GM23338 (cell line): ENCODE data around the gene SMIM15. TPM values are rescaled to one million over a fixed set of nuclear protein-coding genes. Genes with fewer than 3 reads are reported as not detected.

Experiments used
- ATAC-seq: fragments of 200-7000 bp; cut with Tn5 transposase; 3 replicates; pipeline ENCODE4 v1.9.1; 2020
- DNase-seq: peaks from one replicate; pipeline ENCODE4 v3.0.0-alpha.2; 2015; ENCODE audit warnings: low spot score
- H2AFZ ChIP-seq: fragments of 200-600 bp; sonication (generic); 2 replicates; pipeline ENCODE4 v1.8.0; 2016; ENCODE audit warnings: antibody characterized with exemption, mild to moderate bottlenecking, moderate library complexity
- H3F3A ChIP-seq: fragments of 200-600 bp; sonication (generic); replicated peaks from 2 replicates; pipeline ENCODE4 v1.8.0; 2017; ENCODE audit warnings: antibody characterized with exemption, mixed run types, low read depth
- H3K27ac ChIP-seq: fragments of 200-600 bp; sonication (generic); 2 replicates; pipeline ENCODE4 v1.6.1; 2016; ENCODE audit warnings: low read depth
- H3K27me3 ChIP-seq: fragments of 200-600 bp; sonication (generic); 2 replicates; pipeline ENCODE4 v1.8.0; 2016; ENCODE audit warnings: mild to moderate bottlenecking, mixed run types, moderate library complexity; ENCODE audit not compliant: insufficient read depth
- H3K36me3 ChIP-seq: fragments of 200-600 bp; sonication (generic); 2 replicates; pipeline ENCODE4 v1.8.0; 2016; ENCODE audit warnings: mild to moderate bottlenecking; ENCODE audit not compliant: insufficient read depth
- H3K4me1 ChIP-seq: fragments of 200-600 bp; sonication (generic); 2 replicates; pipeline ENCODE4 v1.8.0; 2016; ENCODE audit warnings: mild to moderate bottlenecking, moderate library complexity; ENCODE audit not compliant: insufficient read depth
- H3K4me2 ChIP-seq: fragments of 200-600 bp; sonication (generic); 2 replicates; pipeline ENCODE4 v1.7.1; 2017; ENCODE audit warnings: mixed run types
- H3K4me3 ChIP-seq: fragments of 200-600 bp; sonication (generic); 2 replicates; pipeline ENCODE4 v1.6.1; 2016; ENCODE audit warnings: mixed run types
- H3K79me2 ChIP-seq: fragments of 200-600 bp; sonication (generic); replicated peaks from 2 replicates; pipeline ENCODE4 v1.8.0; 2017; ENCODE audit warnings: mild to moderate bottlenecking; ENCODE audit not compliant: insufficient read depth
- H3K9me2 ChIP-seq: fragments of 200-600 bp; sonication (generic); 2 replicates; pipeline ENCODE4 v1.8.0; 2017; ENCODE audit not compliant: insufficient read depth
- H4K20me1 ChIP-seq: fragments of 200-600 bp; sonication (generic); replicated peaks from 2 replicates; pipeline ENCODE4 v1.8.0; 2017; ENCODE audit warnings: mild to moderate bottlenecking; ENCODE audit not compliant: insufficient read depth
- H3K27ac Mint-ChIP-seq: 2 replicates; pipeline ENCODE4 v1.8.0; 2020; ENCODE audit warnings: inconsistent platforms, mild to moderate bottlenecking, moderate library complexity, mixed read lengths
- H3K27me3 Mint-ChIP-seq: 3 replicates; pipeline ENCODE4 v1.8.0; 2022; ENCODE audit warnings: low read depth, mild to moderate bottlenecking, moderate library complexity, mixed read lengths, inconsistent platforms; ENCODE audit not compliant: insufficient read depth, poor library complexity
- H3K36me3 Mint-ChIP-seq: 3 replicates; pipeline ENCODE4 v1.8.0; 2021; ENCODE audit warnings: low read depth, mild to moderate bottlenecking, inconsistent platforms, moderate library complexity, mixed read lengths
- H3K4me1 Mint-ChIP-seq: 3 replicates; pipeline ENCODE4 v1.8.0; 2020; ENCODE audit warnings: mild to moderate bottlenecking, inconsistent platforms, mixed read lengths
- H3K4me3 Mint-ChIP-seq: 3 replicates; pipeline ENCODE4 v1.8.0; 2021; ENCODE audit warnings: moderate library complexity, mild to moderate bottlenecking, inconsistent platforms, mixed read lengths
- H3K9me3 Mint-ChIP-seq: 3 replicates; pipeline ENCODE4 v1.8.0; 2020; ENCODE audit warnings: moderate library complexity, mild to moderate bottlenecking, inconsistent platforms, mixed read lengths
- CREB1 ChIP-seq: fragments of 250-450 bp; sonication (Bioruptor Pico); IDR thresholded peaks from 2 replicates; pipeline ENCODE4 v1.5.0; 2020; ENCODE audit warnings: low read depth, mild to moderate bottlenecking, moderate library complexity
- EZH2phosphoT487 ChIP-seq: fragments of 200-600 bp; sonication (generic); IDR thresholded peaks from one replicate; pipeline ENCODE4 v1.8.1; 2018; ENCODE audit warnings: antibody characterized with exemption; ENCODE audit not compliant: unreplicated experiment
- JUNB ChIP-seq: IDR thresholded peaks from one replicate; pipeline ENCODE4 v1.6.1; 2016; ENCODE audit warnings: antibody characterized with exemption; ENCODE audit not compliant: unreplicated experiment
- STAT1 ChIP-seq: IDR thresholded peaks from one replicate; pipeline ENCODE4 v1.6.1; 2016; ENCODE audit warnings: antibody characterized with exemption; ENCODE audit not compliant: unreplicated experiment
- ZNF114 ChIP-seq: fragments of 250-450 bp; sonication (Bioruptor Pico); IDR thresholded peaks from 2 replicates; pipeline ENCODE4 v1.5.0; 2020; ENCODE audit warnings: mild to moderate bottlenecking, moderate library complexity
- ZNF331 ChIP-seq: fragments of 250-450 bp; sonication (Bioruptor Pico); IDR thresholded peaks from 2 replicates; pipeline ENCODE4 v1.5.0; 2020; ENCODE audit warnings: low read depth, mild to moderate bottlenecking, moderate library complexity
- polyA plus RNA-seq: library from polyadenylated mRNA; unstranded; fragments of >200 nt; fragmentation: Nextera tagmentation; extraction: Ambion mirVana; gene quantifications from 2 replicates; pipeline ENCODE4 v1.2.1, GENCODE V29; 2016
- total RNA-seq: library from RNA; depleted of rRNA; stranded (reverse); fragments of >200 nt; shearing (Covaris generic); gene quantifications from 2 replicates; pipeline ENCODE4 v1.2.3, GENCODE V29; 2014
- TF ChIP-seq, protein P1 (sequence below): fragments of 250-450 bp; sonication (Bioruptor Pico); IDR thresholded peaks from 2 replicates; pipeline ENCODE4 v1.5.0; 2020; ENCODE audit warnings: mild to moderate bottlenecking, moderate library complexity

Gene SMIM15
- total and polyA plus RNA-seq, 2 experiments from 2014 or later: 33.4 to 53.9 TPM

DNA sequence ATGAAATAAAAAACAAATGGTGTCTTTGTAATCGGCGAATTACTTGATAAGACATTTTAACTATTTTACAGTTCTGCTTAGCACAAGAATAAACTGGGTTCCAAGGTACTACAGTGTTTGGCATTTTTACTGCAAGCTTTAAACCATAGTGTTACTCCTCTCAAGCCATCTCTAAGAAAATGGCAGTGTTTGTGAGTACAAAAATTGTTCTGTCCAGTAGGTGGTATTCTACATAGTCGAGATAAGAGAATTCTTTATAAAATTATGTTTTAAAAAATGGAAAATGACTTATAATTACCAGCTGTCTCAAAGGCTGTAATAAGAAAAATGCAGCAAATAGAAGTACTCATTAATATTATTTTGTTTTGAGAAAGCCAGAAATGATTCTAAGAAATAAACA is 3.2 kb downstream of the SMIM15 start:
- TF ChIP-seq, protein P1, sequence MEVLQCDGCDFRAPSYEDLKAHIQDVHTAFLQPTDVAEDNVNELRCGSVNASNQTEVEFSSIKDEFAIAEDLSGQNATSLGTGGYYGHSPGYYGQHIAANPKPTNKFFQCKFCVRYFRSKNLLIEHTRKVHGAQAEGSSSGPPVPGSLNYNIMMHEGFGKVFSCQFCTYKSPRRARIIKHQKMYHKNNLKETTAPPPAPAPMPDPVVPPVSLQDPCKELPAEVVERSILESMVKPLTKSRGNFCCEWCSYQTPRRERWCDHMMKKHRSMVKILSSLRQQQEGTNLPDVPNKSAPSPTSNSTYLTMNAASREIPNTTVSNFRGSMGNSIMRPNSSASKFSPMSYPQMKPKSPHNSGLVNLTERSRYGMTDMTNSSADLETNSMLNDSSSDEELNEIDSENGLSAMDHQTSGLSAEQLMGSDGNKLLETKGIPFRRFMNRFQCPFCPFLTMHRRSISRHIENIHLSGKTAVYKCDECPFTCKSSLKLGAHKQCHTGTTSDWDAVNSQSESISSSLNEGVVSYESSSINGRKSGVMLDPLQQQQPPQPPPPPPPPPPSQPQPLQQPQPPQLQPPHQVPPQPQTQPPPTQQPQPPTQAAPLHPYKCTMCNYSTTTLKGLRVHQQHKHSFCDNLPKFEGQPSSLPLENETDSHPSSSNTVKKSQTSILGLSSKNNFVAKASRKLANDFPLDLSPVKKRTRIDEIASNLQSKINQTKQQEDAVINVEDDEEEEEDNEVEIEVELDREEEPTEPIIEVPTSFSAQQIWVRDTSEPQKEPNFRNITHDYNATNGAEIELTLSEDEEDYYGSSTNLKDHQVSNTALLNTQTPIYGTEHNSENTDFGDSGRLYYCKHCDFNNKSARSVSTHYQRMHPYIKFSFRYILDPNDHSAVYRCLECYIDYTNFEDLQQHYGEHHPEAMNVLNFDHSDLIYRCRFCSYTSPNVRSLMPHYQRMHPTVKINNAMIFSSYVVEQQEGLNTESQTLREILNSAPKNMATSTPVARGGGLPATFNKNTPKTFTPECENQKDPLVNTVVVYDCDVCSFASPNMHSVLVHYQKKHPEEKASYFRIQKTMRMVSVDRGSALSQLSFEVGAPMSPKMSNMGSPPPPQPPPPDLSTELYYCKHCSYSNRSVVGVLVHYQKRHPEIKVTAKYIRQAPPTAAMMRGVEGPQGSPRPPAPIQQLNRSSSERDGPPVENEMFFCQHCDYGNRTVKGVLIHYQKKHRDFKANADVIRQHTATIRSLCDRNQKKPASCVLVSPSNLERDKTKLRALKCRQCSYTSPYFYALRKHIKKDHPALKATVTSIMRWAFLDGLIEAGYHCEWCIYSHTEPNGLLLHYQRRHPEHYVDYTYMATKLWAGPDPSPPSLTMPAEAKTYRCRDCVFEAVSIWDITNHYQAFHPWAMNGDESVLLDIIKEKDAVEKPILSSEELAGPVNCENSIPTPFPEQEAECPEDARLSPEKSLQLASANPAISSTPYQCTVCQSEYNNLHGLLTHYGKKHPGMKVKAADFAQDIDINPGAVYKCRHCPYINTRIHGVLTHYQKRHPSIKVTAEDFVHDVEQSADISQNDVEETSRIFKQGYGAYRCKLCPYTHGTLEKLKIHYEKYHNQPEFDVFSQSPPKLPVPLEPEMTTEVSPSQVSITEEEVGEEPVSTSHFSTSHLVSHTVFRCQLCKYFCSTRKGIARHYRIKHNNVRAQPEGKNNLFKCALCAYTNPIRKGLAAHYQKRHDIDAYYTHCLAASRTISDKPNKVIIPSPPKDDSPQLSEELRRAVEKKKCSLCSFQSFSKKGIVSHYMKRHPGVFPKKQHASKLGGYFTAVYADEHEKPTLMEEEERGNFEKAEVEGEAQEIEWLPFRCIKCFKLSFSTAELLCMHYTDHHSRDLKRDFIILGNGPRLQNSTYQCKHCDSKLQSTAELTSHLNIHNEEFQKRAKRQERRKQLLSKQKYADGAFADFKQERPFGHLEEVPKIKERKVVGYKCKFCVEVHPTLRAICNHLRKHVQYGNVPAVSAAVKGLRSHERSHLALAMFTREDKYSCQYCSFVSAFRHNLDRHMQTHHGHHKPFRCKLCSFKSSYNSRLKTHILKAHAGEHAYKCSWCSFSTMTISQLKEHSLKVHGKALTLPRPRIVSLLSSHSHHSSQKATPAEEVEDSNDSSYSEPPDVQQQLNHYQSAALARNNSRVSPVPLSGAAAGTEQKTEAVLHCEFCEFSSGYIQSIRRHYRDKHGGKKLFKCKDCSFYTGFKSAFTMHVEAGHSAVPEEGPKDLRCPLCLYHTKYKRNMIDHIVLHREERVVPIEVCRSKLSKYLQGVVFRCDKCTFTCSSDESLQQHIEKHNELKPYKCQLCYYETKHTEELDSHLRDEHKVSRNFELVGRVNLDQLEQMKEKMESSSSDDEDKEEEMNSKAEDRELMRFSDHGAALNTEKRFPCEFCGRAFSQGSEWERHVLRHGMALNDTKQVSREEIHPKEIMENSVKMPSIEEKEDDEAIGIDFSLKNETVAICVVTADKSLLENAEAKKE (CRISPR knock-in tag): no peak
- TF ChIP-seq STAT1: no peak
- TF ChIP-seq ZNF114 (CRISPR knock-in tag): no peak
- TF ChIP-seq ZNF331: no peak
- no peak for TF ChIP-seq JUNB
- Histone ChIP-seq H3F3A (no peaks in the 10 kb centered on the region), H3K4me3 (no peak overlapping the region)

DNA sequence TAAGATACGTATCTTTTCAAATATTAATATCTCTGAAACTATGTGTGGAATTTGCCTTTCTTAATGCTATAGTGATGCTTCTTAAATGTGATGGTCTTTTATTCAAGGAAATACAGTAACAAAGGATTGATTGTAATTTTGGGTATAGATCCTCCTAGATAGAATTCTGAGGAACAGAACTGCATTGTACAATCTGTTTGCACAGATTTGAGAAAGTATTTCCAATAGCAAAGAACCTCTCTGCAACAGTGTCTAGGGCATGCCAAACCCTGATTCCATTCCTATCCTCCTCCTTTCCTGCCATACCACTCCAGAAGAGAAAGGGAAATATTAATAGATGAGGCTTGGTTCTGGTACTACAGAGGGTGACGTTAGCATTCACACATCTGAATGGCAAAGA is 10.4 kb downstream of the SMIM15 start:
- H3K9me3 Mint-ChIP-seq: no peaks in the 10 kb centered on the region
- Histone ChIP-seq H3K27me3 (no peaks in the 10 kb centered on the region), H3K36me3 (no peaks in the 10 kb centered on the region), H3K4me2 (no peak overlapping the region), H4K20me1 (no peaks in the 10 kb centered on the region), H2AFZ (no peak overlapping the region), H3K79me2 (no peaks in the 10 kb centered on the region; the same call in 1 of the 2 replicates), H3F3A (no peaks in the 10 kb centered on the region), H3K4me3 (no peak overlapping the region), H3K4me1 (no peaks in the 10 kb centered on the region), H3K27ac (no peak overlapping the region), H3K9me2 (no peaks in the 10 kb centered on the region)
- peaks cover 21% of the 10 kb centered on the region; the same call in 2 of the 3 replicates for H3K36me3 Mint-ChIP-seq
- TF ChIP-seq STAT1 (no peak), CREB1 (CRISPR knock-in tag) (no peak), EZH2phosphoT487 (no peak)
- H3K27me3 Mint-ChIP-seq: no peaks in the 10 kb centered on the region
- ATAC-seq (no peak), DNase-seq (no peak)
- H3K4me3 Mint-ChIP-seq: no peak overlapping the region
- no peak overlapping the region for H3K27ac Mint-ChIP-seq
- H3K4me1 Mint-ChIP-seq: no peaks in the 10 kb centered on the region

More for the DNA sequence above, 3.2 kb downstream of the SMIM15 start:
- no peak for ATAC-seq
- peaks cover 73% of the 10 kb centered on the region for H3K36me3 Mint-ChIP-seq
- peaks cover 25% of the 10 kb centered on the region for H3K36me3 ChIP-seq
- no peak overlapping the region for H3K27ac Mint-ChIP-seq
- no peak overlapping the region for H3K27ac ChIP-seq
- H2AFZ ChIP-seq: no peak overlapping the region
- H3K9me2 ChIP-seq: no peaks in the 10 kb centered on the region
- peaks cover 9% of the 10 kb centered on the region for H3K4me1 Mint-ChIP-seq
- no peak for DNase-seq
- no peak overlapping the region for H3K4me2 ChIP-seq
- H3K27me3 ChIP-seq: no peaks in the 10 kb centered on the region
- H3K27me3 Mint-ChIP-seq: no peaks in the 10 kb centered on the region
- H3K9me3 Mint-ChIP-seq: peaks cover 11% of the 10 kb centered on the region; the same call in 2 of the 3 replicates
- H3K79me2 ChIP-seq: peaks cover 48% of the 10 kb centered on the region
- H3K4me1 ChIP-seq: peaks cover 9% of the 10 kb centered on the region
- no peak overlapping the region for H3K4me3 Mint-ChIP-seq
- H4K20me1 ChIP-seq: peaks cover 10% of the 10 kb centered on the region
